Lower leg skin (tissue), 3 donors: ENCODE measurements around the gene CFAP97D2.

ENCODE experiments used
- POLR2A ChIP-seq, 2 donors: fragments of 450-650 bp; IDR thresholded peaks; one replicate each; pipeline ENCODE4 v1.6.1; 2016 to 2017; ENCODE audit warnings: antibody characterized with exemption in 2 of 2, mild to moderate bottlenecking in 1 of 2, moderate library complexity in 1 of 2
- TF ChIP-seq, protein P1 (sequence below), 3 donors: fragments of 450-650 bp; IDR thresholded peaks; one replicate each; pipeline ENCODE4 v1.5.1; 2016; ENCODE audit warnings: antibody characterized with exemption in 3 of 3, mild to moderate bottlenecking in 3 of 3, moderate library complexity in 2 of 3

DNA sequence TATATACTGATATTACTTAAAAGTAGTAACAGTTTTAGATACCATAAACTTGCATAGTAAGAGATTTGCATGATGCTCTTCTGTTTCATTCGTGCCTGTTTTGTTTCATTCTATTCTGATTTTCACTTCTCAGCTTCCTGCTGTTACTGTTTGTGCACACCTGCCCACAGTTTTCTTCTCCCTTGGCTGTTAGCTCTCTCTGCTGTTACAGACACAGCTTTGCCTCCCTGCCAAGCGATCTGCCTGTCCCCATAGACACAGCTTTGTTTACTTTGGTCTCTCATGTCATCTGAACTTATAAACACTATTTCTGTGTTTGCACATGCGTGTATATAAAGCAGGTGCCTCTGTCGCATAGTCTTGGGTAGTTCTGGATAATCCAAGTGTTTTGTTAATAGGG is 80.9 kb downstream of the CFAP97D2 start:
- TF ChIP-seq, protein P1, sequence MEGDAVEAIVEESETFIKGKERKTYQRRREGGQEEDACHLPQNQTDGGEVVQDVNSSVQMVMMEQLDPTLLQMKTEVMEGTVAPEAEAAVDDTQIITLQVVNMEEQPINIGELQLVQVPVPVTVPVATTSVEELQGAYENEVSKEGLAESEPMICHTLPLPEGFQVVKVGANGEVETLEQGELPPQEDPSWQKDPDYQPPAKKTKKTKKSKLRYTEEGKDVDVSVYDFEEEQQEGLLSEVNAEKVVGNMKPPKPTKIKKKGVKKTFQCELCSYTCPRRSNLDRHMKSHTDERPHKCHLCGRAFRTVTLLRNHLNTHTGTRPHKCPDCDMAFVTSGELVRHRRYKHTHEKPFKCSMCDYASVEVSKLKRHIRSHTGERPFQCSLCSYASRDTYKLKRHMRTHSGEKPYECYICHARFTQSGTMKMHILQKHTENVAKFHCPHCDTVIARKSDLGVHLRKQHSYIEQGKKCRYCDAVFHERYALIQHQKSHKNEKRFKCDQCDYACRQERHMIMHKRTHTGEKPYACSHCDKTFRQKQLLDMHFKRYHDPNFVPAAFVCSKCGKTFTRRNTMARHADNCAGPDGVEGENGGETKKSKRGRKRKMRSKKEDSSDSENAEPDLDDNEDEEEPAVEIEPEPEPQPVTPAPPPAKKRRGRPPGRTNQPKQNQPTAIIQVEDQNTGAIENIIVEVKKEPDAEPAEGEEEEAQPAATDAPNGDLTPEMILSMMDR (IDR thresholded peaks at IDR 0.05) = no peak
- no peak for TF ChIP-seq POLR2A (IDR thresholded peaks at IDR 0.05)
